ENCODE measurements around the gene CDH5. TPM values are rescaled to one million over a fixed set of nuclear protein-coding genes. Genes with fewer than 3 reads are reported as not detected.

CDH5 gene
- 0.14 to 0.34 TPM (median 0.19 TPM) in 5 replicates for total RNA-seq (2022; extraction: Qiagen RNA extraction)

GRCh38 chr16:66366433-66367299 is at the start of gene CDH5:
Gene CDH5 (plus strand): TSS chr16:66366691. CDS start chr16:66379338, 12,647 bp downstream.

GRCh38 chr16:66427036-66427860 is 60.8 kb downstream of the CDH5 start, which contains the start of gene BEAN1:
Gene BEAN1 (plus strand): TSS chr16:66427295. CDS start chr16:66437677, 10,382 bp downstream.

Other genes with a start within 250 kb of the CDH5 start
- gene BEAN1, start 60.6 kb downstream of the CDH5 start, total RNA-seq (2022; extraction: Qiagen RNA extraction) = 3.7 to 6.7 TPM (median 4.6 TPM) in 5 replicates
- 16.4 to 19.3 TPM (median 18.4 TPM) in 5 replicates for gene TK2, start 183.4 kb downstream of the CDH5 start, total RNA-seq (2022; extraction: Qiagen RNA extraction)
- 66.9 to 76.0 TPM (median 71.3 TPM) in 5 replicates for gene CKLF, start 185.9 kb downstream of the CDH5 start, total RNA-seq (2022; extraction: Qiagen RNA extraction)
- 0.49 to 1.8 TPM (median 1.1 TPM) in 5 replicates for gene CMTM1, start 199.7 kb downstream of the CDH5 start, total RNA-seq (2022; extraction: Qiagen RNA extraction)
- 0.15 TPM in 1 of 5 replicates, not detected in the others for gene CMTM2, start 212.8 kb downstream of the CDH5 start, total RNA-seq (2022; extraction: Qiagen RNA extraction)
- 85.6 to 94.6 TPM (median 92.5 TPM) in 5 replicates for gene CMTM3, start 238.0 kb downstream of the CDH5 start, total RNA-seq (2022; extraction: Qiagen RNA extraction)

Measured in A549 treated with Mapracorat at 1 μM for 4 hours (cell line).